HG03175 (cell line): ENCODE measurements around the gene ZSWIM6.

Source experiments
- ATAC-seq: cut with Tn5 transposase; IDR thresholded peaks from one replicate; pipeline ENCODE4 v1.9.1; 2021; ENCODE audit warnings: mild to moderate bottlenecking, moderate library complexity; ENCODE audit not compliant: unreplicated experiment

ZSWIM6 gene

DNA sequence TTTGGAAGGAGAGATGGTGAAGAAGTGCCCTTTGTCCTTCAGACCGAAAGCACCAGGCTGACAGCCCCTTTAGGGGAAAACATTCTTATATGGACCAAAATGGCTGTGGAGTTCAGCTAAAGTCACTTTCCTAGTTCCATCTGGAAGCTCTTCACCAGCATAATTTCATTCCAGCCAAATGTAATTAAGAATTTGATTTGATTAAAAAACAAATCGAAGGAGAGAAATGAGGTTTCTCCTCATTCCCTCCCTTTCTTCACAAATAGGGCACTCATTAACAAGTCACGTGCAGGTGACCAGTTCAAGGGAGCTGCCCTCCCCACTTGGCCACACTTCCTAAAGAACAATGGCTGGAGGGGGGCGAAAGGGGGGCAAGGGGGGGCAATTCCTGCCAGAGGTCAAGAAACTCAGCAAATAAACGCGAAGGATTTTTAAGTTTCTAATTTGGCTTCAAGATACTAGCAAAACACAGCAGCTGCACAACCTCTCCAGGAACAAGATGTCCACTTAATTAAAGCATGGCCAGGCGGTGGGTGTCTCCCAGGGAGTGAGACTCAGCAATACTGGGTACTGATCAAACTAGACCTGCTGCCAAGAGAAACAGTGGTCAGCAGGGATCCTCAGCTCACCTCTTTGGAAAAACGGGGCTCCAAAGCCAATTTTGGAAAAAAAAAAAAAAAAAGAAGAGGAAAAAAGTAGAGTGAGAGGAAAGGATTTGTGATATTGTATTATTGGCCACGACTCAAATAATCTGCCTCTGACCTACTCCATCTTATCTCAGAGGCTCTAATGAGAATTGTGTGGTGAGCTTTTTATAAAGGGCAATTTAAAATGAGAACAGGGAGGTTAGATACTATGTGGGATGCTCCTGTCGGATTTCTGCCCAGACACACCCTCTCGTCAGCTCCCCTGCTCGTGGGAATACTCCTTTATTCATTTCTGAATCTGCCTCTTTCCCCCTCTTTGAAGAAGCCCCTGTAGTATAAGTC, 254.3 kb downstream of the ZSWIM6 start:
- ATAC-seq = no peak

DNA sequence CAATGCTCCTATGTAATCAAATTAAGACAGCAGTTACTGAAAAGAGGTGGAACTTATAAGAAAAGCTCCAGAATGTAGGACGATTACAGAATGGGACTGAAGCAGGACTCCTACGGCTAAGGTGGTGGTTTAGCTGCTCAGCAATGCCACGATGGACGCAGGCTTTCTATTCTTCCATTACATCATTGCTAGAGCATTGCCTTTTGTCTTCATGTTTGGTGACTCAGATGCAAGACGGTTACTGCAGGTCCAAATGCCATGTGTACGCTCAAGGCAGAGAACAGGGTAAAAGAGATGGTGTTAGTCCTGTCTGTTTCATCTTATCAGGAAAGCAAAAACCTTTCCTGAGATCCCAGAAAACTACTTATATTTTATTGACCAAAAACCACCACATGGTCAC, 255.1 kb downstream of the ZSWIM6 start:
- no peak for ATAC-seq

DNA sequence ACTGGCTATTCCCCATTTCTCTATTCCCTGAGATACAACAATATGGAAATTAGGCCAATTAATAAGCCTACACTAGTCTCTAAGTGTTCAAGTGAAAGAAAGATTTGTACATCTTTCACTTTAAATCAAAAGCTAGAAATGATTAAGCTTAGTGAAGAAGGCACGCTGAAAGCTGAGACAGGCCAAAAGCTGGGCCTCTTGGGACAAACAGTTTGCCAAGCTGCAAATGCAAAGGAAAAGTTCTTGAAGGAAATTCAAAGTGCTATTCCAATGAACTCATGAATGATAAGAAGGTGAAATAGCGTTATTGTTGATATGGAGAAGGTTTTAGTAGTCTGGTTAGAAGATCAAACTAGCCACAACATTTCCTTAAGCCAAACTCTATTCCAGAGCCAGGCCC, 256.2 kb downstream of the ZSWIM6 start:
- no peak for ATAC-seq

DNA sequence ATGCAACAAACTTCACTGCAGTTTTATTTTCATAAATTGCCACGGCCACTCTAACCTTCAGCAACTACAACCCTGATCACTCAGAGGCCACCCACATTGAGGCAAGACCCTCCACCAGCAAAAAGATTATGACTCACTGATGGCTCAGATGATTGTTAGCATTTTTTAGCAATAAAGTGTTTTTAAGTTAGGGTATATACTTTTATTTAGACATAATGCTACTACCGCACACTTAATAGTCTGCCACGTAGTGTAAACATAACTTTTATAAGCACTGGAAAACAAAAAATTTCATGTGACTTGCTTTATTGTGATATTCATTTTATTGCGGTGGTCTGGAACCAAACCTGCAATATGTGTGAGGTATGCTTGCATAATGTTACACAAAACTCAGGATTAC, 257.9 kb downstream of the ZSWIM6 start:
- no peak for ATAC-seq

DNA sequence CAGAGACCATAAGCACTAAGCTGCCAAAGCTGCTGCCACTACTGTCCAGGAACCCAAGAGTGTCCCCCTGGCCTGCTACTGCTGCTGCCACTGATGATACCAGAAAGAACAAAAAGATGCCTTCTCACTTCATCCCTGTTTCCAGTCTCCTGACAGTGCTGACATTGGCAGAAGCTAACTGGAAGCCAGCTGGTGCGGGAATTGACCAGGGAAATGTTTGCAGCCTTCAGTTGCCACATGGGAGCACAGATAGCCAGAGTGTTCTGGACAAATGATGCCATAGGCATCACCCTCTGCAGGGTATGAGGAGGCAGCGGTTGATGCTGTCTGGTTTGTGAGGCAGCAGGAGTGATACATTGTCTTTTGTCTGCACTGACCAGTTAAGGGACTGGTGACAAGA, 258.4 kb downstream of the ZSWIM6 start:
- ATAC-seq = no peak

DNA sequence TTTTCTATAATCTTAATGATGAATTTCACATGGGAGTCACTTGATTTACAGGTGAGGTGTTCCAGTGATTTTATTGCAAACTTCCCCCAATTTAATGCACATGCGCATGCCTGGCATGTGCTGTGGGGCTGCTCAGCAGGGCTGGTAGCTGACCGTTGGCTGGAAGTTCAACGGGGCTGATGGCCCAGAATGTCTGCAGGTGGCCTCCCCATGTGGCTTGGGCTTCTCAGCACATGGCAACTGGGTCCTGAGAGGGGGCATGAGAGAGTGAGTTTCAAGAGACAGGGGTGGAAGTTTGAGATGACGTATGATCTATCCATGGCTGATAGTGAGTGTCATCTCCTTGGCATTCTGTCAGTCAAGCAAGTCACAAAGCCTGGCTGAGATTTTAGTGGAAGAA, 259.8 kb downstream of the ZSWIM6 start:
- ATAC-seq = no peak

DNA sequence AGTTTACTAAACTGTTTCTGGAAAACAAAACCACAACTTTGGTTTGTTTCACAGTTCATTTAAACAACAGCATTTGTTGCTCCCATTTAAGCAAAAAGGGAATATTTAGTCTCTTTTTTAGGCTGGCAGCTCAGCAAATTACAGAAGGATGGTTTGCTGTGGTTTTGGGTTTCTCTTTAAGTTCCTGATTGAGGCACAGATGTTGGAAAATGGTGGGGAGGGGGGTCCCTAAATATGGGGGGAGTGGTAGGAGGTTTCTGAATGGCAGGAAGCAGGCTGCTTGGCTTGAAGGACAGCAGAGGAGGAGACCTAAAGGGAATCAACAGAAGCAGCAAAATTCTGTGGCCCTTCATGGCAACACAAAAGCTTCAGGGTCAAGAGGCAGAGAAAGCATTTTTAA, 263.4 kb downstream of the ZSWIM6 start:
- ATAC-seq = no peak
